Nephron progenitor cell (in vitro differentiated cells): ENCODE results near the gene STUM.
A peak's percentile ranks its signal among the peaks of the same experiment; 100 is the strongest.

Experiments
- DNase-seq: peaks from one replicate; pipeline ENCODE4 v3.0.0; 2021
- H3K27ac Mint-ChIP-seq: 2 replicates; pipeline ENCODE4 v1.8.0; 2021; ENCODE audit warnings: mild to moderate bottlenecking, moderate library complexity, mixed read lengths
- H3K27me3 Mint-ChIP-seq: 2 replicates; pipeline ENCODE4 v1.8.0; 2021; ENCODE audit warnings: mild to moderate bottlenecking, low read depth, mixed read lengths; ENCODE audit not compliant: poor library complexity
- H3K36me3 Mint-ChIP-seq: 2 replicates; pipeline ENCODE4 v1.8.0; 2021; ENCODE audit warnings: low read depth, mixed read lengths
- H3K4me1 Mint-ChIP-seq: 2 replicates; pipeline ENCODE4 v1.8.0; 2021; ENCODE audit warnings: mixed read lengths
- H3K4me3 Mint-ChIP-seq: 2 replicates; pipeline ENCODE4 v1.8.0; 2021; ENCODE audit warnings: mild to moderate bottlenecking, moderate library complexity, mixed read lengths
- H3K9me3 Mint-ChIP-seq: 2 replicates; pipeline ENCODE4 v1.8.0; 2021; ENCODE audit warnings: mild to moderate bottlenecking, moderate library complexity, mixed read lengths
- TF ChIP-seq, protein P1 (sequence below): fragments of 200-600 bp; sonication (generic); IDR thresholded peaks from 2 replicates; pipeline ENCODE4 v1.5.0; 2021; ENCODE audit warnings: antibody characterized with exemption

The STUM gene

DNA sequence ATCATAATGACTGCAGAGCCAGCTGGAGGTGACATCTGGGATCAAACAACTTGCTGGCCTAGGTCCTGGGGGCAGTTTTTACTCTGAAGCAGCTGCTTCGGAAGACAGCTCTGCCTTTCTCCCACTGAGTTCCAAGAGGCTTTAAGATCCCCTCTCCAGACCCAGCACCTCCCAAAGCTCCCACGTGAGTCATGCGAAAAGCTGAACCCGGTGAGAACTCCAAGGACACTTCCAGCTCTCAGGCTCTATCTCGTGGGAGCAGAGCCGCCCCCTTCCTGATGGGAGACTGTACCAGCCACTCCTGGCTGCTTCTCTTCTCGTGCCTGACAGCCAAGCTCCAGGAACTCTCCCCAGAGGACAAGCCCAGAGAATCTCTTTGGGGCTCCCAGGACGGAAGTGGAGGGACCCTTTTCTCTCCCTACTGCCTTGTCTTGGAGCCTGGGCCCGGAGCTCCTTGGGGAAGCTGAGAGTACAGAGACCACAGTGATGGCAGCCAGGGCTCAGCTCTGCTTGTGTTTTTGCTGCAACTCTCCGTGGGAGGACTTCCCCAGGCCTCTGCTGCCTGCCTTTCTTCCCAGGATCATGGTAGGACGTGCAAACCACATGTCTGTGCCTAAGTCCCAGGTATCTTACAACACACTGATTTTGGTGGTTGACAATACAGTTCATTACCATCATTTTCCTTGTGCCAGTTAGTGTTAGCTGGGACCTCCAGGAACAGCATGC lies 40.6 kb downstream of the STUM start:
- no peak for DNase-seq
- H3K27ac Mint-ChIP-seq: no peak overlapping the region
- H3K36me3 Mint-ChIP-seq: no peaks in the 10 kb centered on the region

DNA sequence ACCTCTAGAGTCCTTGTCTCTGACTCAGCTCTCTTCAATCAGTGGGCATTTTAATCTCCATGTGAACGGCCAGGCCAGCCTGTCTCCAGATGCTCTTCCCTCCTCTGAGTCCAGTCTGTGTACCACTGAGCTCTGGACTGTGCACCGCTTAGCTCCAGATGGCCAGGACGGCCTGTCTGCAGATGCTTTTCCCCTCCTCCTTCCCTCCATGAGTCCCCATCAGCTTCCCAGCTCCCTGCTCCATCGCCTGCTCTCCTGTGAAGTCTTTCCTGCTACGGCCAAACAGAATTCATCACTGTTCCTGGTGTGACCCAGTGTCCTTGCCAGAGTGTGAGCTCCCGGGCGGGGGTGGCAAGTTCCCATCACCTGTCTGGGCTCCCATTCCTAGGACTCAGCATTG lies 42.0 kb downstream of the STUM start:
- Mint-ChIP-seq H3K9me3 (peaks cover 8% of the 10 kb centered on the region), H3K4me3 (no peak overlapping the region), H3K27ac (peak overlapping the region; percentile 58), H3K4me1 (peaks cover 20% of the 10 kb centered on the region), H3K36me3 (no peaks in the 10 kb centered on the region), H3K27me3 (peaks cover 17% of the 10 kb centered on the region)
- TF ChIP-seq, protein P1, sequence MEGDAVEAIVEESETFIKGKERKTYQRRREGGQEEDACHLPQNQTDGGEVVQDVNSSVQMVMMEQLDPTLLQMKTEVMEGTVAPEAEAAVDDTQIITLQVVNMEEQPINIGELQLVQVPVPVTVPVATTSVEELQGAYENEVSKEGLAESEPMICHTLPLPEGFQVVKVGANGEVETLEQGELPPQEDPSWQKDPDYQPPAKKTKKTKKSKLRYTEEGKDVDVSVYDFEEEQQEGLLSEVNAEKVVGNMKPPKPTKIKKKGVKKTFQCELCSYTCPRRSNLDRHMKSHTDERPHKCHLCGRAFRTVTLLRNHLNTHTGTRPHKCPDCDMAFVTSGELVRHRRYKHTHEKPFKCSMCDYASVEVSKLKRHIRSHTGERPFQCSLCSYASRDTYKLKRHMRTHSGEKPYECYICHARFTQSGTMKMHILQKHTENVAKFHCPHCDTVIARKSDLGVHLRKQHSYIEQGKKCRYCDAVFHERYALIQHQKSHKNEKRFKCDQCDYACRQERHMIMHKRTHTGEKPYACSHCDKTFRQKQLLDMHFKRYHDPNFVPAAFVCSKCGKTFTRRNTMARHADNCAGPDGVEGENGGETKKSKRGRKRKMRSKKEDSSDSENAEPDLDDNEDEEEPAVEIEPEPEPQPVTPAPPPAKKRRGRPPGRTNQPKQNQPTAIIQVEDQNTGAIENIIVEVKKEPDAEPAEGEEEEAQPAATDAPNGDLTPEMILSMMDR: no peak
- no peak for DNase-seq

More for the DNA sequence above, 40.6 kb downstream of the STUM start:
- Mint-ChIP-seq H3K9me3 (no peaks in the 10 kb centered on the region), H3K4me1 (peaks cover 20% of the 10 kb centered on the region), H3K27me3 (peaks cover 13% of the 10 kb centered on the region), H3K4me3 (no peak overlapping the region)
- TF ChIP-seq, protein P1: no peak

DNA sequence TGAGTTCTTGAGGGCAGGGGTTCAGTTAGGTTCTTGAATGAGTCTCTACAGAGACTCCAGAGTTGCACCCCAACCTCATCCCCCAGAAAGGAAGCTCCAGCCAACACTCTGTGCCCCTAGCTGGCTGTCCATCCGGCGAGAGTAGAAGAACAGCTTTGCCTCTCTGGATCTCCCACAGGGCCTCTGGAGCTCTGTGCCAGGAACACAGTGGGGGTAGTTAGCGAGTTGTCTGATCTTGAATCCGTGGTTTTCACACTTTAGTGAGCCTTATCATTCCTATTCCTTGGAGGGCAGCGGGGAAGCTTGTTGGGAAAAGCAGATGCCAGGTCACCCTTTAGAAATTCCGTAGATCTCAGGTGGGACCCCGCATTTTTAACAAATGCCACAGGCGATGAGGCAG lies 45.0 kb downstream of the STUM start:
- Mint-ChIP-seq H3K4me3 (no peak overlapping the region), H3K9me3 (peaks cover 16% of the 10 kb centered on the region), H3K27ac (no peak overlapping the region), H3K27me3 (peaks cover 15% of the 10 kb centered on the region), H3K36me3 (no peaks in the 10 kb centered on the region), H3K4me1 (peaks cover 26% of the 10 kb centered on the region)
- TF ChIP-seq, protein P1: no peak
- DNase-seq: no peak

DNA sequence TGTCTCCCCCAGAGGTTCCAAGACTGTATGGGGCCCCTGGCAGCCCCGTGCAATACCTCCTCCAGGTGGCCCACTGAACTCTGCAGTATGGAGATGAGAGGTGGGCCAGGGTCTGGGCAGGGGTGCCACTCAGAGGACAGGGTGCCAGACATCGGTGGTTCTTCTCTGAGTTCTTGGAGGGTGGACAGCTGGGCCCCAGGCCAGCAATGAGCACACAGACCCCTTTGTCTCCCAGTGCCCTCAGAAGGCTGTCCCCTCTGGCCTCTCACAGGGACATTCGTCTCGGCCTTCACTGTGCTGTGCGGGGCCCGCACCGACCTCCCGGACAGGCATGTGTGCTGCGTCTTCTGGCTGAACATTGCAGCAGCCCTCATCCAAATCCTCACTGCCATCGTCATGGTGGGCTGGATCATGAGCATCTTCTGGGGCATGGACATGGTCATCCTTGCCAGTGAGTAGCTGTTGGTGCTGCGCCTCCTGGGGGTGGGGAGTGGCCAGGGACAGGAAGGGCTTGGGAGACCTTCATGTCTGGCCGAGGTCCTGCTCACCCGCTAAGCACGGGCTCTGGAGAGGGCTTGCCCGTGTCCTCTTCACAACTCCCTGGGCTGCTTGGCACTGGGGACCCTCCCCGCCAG lies 48.1 kb downstream of the STUM start:
- Mint-ChIP-seq H3K4me3 (no peak overlapping the region), H3K36me3 (no peaks in the 10 kb centered on the region), H3K4me1 (peaks cover 27% of the 10 kb centered on the region), H3K9me3 (peaks cover 16% of the 10 kb centered on the region), H3K27me3 (peaks cover 21% of the 10 kb centered on the region), H3K27ac (no peak overlapping the region)
- TF ChIP-seq, protein P1: no peak
- DNase-seq: no peak

DNA sequence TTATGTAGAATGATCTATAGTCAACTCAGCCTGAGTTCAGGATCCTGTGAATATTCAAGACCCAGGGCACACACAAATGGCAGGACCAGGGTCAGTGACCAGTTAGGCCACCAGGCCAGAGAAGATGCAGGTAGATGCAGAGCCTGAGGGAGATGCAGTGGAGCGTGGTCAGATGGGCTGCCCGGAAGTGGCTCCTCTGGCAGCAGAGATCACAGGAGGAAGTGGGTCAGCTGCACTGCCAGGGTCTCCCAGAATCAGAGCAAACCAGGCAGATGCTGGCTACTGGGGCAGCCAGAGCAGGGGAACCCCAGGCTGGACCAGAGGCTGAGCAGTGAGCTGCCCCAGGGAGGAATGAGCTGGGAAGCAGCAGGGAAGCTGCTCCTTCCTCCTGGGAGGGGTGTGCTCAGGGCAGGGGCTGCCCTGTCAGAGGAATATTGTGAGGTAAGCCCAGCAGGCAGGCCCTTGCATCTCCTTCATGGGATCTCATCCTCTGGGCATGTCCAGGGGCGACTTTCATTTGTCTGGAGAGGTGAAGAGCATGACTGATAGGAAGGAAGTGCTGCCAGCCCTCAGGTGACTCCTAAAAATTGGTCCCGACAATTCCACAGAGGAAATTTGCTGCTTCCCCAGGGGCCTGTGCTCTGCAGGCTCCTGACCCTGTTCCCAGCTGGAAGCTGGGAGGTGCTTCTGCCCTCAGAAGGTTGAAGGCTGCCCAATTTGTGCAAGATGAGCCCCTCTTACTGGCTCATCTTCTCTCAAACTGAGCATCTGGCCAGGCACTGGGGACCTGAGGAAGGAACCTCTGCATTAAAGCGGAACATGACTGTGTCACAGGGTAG lies 49.3 kb downstream of the STUM start:
- H3K9me3 Mint-ChIP-seq: peaks cover 16% of the 10 kb centered on the region
- H3K27me3 Mint-ChIP-seq: peaks cover 23% of the 10 kb centered on the region
- DNase-seq: no peak
- H3K36me3 Mint-ChIP-seq: no peaks in the 10 kb centered on the region
- TF ChIP-seq, protein P1: no peak
- peaks cover 36% of the 10 kb centered on the region for H3K4me1 Mint-ChIP-seq
- H3K4me3 Mint-ChIP-seq: no peak overlapping the region
- H3K27ac Mint-ChIP-seq: peak overlapping the region; percentile 44
